Measurements from ENCODE around the gene ADGRA1.
A peak's percentile ranks its signal among the peaks of the same experiment; 100 is the strongest.

Gene ADGRA1, protein sequence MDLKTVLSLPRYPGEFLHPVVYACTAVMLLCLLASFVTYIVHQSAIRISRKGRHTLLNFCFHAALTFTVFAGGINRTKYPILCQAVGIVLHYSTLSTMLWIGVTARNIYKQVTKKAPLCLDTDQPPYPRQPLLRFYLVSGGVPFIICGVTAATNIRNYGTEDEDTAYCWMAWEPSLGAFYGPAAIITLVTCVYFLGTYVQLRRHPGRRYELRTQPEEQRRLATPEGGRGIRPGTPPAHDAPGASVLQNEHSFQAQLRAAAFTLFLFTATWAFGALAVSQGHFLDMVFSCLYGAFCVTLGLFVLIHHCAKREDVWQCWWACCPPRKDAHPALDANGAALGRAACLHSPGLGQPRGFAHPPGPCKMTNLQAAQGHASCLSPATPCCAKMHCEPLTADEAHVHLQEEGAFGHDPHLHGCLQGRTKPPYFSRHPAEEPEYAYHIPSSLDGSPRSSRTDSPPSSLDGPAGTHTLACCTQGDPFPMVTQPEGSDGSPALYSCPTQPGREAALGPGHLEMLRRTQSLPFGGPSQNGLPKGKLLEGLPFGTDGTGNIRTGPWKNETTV

DNA sequence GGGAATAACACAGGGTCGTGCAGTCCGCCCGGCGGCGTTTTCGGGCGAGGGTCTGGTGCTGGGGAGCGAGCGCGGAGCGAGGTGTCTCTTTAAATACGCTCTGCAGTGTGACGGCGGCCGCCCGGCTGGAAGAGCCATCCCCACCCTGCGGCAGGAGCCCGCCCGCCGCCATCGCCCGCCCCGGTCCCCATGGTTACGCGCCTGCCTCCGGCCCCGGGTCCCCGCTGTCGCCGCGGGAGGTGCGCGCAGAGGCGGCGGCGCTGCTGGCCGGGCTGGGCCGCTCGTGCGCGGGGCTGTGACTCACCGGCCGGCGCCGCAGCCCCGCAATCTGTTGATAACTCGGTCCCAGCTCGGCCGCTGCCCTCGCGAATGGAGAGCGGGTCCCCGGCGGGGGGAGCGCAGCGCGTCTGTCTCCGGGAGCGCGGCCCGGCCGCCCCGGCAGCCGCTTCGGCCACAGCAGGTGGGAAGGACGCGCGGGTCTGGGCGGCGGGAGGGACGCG, at the start of gene ADGRA1:
Gene ADGRA1, plus strand, starts transcription at position 246 of the 500 bp plus-strand sequence. CDS start 986 bp downstream, outside the sequence.
- H3K9ac ChIP-seq (ENCODE audit: low read depth, low read length) = no peak within 1 kb of the TSS
- peak within 1 kb of the TSS; percentile 58; the same call in 1 of the 2 replicates for H3K4me3 ChIP-seq (ENCODE audit: low read length)
- no peaks in the 10 kb centered on the region for H3K4me1 ChIP-seq (ENCODE audit: insufficient read depth, low read length)
- H3K27ac ChIP-seq (ENCODE audit: low read length) = no peak within 1 kb of the TSS
- H3K36me3 ChIP-seq (ENCODE audit: insufficient read depth, low read depth, low read length) = no peaks in the 10 kb centered on the region
- no peaks in the 10 kb centered on the region for H3K9me3 ChIP-seq (ENCODE audit: insufficient read depth, low read depth, low read length)
- H3K27me3 ChIP-seq (ENCODE audit: insufficient read depth, low read length) = peaks cover 67% of the 10 kb centered on the region

DNA sequence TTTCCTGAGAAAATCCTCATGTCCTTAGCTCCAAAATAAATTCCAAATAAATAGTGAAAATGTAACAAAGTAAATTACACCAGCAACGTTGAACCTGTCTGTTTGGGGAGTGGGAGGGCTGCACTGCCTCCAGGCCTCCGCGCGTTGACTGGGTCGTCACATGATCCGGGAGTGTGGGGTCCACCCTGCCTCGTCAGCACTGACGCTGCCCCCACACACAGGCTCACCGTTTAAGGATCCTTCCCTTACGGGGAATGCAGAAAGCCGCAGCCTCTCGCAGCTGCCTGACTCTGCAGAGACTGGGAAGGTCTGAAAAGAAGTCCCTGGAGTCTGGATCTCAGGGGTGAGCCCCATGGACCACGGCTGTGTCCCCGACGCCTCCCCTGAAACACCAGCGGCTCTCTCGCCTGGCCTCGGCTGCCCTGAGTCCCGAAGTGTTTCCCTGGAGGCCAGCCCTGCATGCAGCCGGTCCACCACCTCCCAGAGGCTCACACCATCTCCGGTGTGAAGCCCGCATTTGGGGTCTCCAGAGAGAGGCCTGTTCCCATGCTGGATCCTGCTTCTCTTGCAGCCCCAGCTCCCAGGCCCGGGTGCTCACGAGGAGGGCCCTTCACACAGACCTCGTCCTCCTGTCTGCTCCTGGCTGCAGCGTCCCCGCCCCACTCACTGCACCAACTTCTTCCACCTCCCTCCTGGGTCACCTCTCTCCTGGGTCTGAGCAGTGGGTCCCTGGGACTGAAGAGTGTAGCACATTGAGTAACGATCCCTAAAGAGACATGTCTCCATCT, 49.5 kb upstream of the ADGRA1 start:
- Histone ChIP-seq H3K27me3 (ENCODE audit: insufficient read depth, low read length) (no peaks in the 10 kb centered on the region), H3K27ac (ENCODE audit: low read length) (no peak overlapping the region), H3K36me3 (ENCODE audit: insufficient read depth, low read depth, low read length) (no peaks in the 10 kb centered on the region), H3K9ac (ENCODE audit: low read depth, low read length) (no peak overlapping the region), H3K4me3 (ENCODE audit: low read length) (no peak overlapping the region), H3K4me1 (ENCODE audit: insufficient read depth, low read length) (no peaks in the 10 kb centered on the region), H3K9me3 (ENCODE audit: insufficient read depth, low read depth, low read length) (no peaks in the 10 kb centered on the region)

DNA sequence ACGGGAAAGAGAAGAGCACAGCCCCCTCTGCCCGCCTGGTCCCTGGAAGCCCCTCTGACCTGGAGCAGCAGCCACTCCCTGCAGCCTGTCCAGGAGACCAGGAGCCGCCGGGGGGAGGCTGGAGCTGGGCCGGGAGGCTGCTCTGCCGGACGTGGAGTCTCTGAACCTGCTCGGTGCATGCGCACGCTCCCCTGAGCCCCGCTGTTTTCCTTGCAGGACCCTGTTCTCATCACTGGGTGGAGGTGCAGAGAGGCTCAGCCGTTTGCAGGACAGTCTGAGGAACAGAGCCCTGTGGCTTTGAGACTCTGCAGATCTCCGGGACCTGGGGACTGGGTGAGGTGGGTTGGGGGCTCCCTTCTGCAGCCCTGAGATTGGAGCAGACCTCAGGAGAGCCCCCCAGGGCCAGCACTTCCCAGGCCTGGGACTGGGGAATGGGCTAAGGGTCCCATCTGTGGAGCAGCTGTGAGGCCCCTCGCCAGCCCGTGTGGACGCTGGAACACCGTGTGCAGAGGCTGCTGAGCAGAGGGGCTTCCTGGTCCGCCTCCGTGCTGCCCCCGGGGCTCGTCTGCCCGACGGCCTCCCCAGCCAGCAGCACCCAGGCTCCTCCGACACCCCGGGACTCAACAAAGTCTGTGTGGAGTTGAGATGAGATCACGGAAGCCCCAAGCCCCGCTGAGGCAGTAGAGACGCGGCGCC, 48.5 kb upstream of the ADGRA1 start:
- Histone ChIP-seq H3K27ac (ENCODE audit: low read length) (no peak overlapping the region), H3K27me3 (ENCODE audit: insufficient read depth, low read length) (no peaks in the 10 kb centered on the region), H3K9me3 (ENCODE audit: insufficient read depth, low read depth, low read length) (no peaks in the 10 kb centered on the region), H3K9ac (ENCODE audit: low read depth, low read length) (no peak overlapping the region), H3K4me1 (ENCODE audit: insufficient read depth, low read length) (no peaks in the 10 kb centered on the region), H3K4me3 (ENCODE audit: low read length) (no peak overlapping the region), H3K36me3 (ENCODE audit: insufficient read depth, low read depth, low read length) (no peaks in the 10 kb centered on the region)

DNA sequence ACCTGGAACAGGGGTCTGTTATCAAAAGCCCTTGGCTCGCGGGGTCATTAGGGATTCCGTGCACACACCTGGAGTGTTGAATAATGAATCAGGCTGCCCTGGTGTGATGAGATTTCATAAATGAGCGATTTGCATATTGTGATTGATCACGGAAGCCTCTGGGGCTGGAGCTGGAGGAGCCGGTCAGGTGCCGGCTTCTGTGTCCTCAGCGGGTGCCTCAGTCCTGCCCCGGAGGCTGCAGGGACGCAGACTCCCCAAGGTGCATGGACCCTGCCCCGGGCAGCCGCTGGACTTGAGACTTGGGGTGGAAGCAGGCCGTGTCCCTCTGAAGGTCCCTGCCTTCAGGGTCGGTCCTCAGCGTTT, 47.9 kb upstream of the ADGRA1 start:
- H3K27me3 ChIP-seq (ENCODE audit: insufficient read depth, low read length) = no peaks in the 10 kb centered on the region
- no peak overlapping the region for H3K27ac ChIP-seq (ENCODE audit: low read length)

DNA sequence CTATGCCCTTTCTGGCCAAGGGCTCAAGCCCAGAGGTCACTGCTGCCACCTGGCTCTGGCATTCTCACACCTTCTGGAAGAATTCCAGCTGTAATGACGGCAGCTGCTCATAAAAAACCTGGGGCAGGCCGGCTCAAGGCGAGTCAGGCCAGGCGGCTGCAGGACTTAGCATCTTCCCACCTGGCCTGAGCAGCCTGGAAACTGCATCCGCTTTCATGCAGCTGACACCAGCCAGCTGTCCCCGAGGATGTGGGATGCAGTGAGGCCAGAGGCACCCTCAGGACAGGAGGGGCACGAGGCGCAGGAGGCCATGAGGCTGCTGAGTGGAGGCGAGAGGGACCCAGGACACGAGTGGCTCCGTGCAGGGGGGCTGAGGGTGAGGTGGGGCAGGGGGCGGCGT, 47.5 kb upstream of the ADGRA1 start:
- no peak overlapping the region for H3K27ac ChIP-seq (ENCODE audit: low read length)
- no peak overlapping the region for H3K9ac ChIP-seq (ENCODE audit: low read depth, low read length)
- H3K4me1 ChIP-seq (ENCODE audit: insufficient read depth, low read length) = no peaks in the 10 kb centered on the region
- H3K4me3 ChIP-seq (ENCODE audit: low read length) = no peak overlapping the region
- no peaks in the 10 kb centered on the region for H3K36me3 ChIP-seq (ENCODE audit: insufficient read depth, low read depth, low read length)
- no peaks in the 10 kb centered on the region for H3K9me3 ChIP-seq (ENCODE audit: insufficient read depth, low read depth, low read length)
- H3K27me3 ChIP-seq (ENCODE audit: insufficient read depth, low read length) = no peaks in the 10 kb centered on the region

More for the DNA sequence above, 47.9 kb upstream of the ADGRA1 start:
- Histone ChIP-seq H3K4me3 (ENCODE audit: low read length) (no peak overlapping the region), H3K9ac (ENCODE audit: low read depth, low read length) (no peak overlapping the region), H3K9me3 (ENCODE audit: insufficient read depth, low read depth, low read length) (no peaks in the 10 kb centered on the region), H3K4me1 (ENCODE audit: insufficient read depth, low read length) (no peaks in the 10 kb centered on the region), H3K36me3 (ENCODE audit: insufficient read depth, low read depth, low read length) (no peaks in the 10 kb centered on the region)

DNA sequence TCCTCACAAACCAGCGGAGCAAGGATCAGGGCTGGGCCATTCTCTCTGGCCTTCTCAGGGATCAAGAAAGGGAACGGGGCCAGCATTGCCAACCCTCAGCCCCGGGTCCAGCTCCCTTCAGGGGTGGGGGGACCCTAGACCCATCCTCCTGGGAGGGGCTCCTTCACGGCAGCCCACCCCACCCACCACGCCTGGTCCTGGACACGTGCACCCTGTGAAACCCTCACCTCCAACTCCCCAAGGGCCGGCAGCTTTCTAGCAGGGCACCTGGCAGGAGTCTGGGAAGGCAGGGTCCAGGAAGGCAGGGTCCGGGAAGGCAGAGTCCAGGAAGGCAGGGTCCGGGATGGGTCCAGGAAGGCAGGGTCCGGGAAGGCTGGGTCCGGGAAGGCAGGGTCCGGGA, 46.6 kb upstream of the ADGRA1 start:
- Histone ChIP-seq H3K27ac (ENCODE audit: low read length) (no peak overlapping the region), H3K27me3 (ENCODE audit: insufficient read depth, low read length) (no peaks in the 10 kb centered on the region)

DNA sequence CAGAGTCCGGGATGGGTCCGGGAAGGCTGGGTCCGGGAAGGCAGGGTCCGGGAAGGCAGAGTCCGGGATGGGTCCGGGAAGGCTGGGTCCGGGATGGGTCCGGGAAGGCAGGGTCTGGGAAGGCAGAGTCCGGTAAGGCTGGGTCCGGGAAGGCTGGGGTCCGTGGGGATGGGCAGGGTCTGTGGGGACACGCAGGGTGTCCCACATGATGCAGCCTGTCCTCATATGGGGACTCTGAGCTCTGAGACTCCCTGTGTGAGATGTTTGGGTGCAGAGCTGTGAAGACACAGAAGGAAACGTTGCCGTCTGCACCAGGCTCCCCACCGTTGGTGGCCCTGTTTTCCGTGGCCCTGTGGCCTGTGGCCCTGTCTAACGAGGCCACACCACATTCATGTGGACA, 45.7 kb upstream of the ADGRA1 start:
- Histone ChIP-seq H3K27ac (ENCODE audit: low read length) (no peak overlapping the region), H3K4me1 (ENCODE audit: insufficient read depth, low read length) (no peaks in the 10 kb centered on the region), H3K9me3 (ENCODE audit: insufficient read depth, low read depth, low read length) (no peaks in the 10 kb centered on the region), H3K27me3 (ENCODE audit: insufficient read depth, low read length) (no peaks in the 10 kb centered on the region), H3K4me3 (ENCODE audit: low read length) (no peak overlapping the region), H3K36me3 (ENCODE audit: insufficient read depth, low read depth, low read length) (no peaks in the 10 kb centered on the region), H3K9ac (ENCODE audit: low read depth, low read length) (no peak overlapping the region)

More for the DNA sequence above, 46.6 kb upstream of the ADGRA1 start:
- Histone ChIP-seq H3K4me3 (ENCODE audit: low read length) (no peak overlapping the region), H3K4me1 (ENCODE audit: insufficient read depth, low read length) (no peaks in the 10 kb centered on the region), H3K9ac (ENCODE audit: low read depth, low read length) (no peak overlapping the region), H3K36me3 (ENCODE audit: insufficient read depth, low read depth, low read length) (no peaks in the 10 kb centered on the region), H3K9me3 (ENCODE audit: insufficient read depth, low read depth, low read length) (no peaks in the 10 kb centered on the region)

DNA sequence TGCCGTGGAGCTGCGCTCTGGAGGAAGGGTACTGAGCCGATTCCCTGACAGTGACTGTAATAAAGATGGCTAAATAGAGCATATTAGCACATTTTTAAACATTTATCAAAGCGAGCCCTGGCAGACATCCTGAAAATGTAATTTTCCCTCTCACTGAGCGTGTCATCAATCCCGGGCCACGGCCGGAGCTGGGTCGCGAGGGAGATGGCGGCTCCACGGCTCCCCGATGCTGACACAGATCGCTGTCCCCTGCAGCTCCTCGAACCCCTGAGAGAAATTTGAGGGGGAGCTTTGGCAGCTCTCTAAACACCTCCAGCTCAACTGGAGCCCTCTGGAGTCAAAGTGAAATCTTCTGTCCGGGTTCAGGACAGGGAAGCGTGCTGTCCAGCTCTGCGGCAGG, 44.9 kb upstream of the ADGRA1 start:
- Histone ChIP-seq H3K9ac (ENCODE audit: low read depth, low read length) (no peak overlapping the region), H3K27me3 (ENCODE audit: insufficient read depth, low read length) (no peaks in the 10 kb centered on the region), H3K36me3 (ENCODE audit: insufficient read depth, low read depth, low read length) (no peaks in the 10 kb centered on the region), H3K4me1 (ENCODE audit: insufficient read depth, low read length) (no peaks in the 10 kb centered on the region), H3K27ac (ENCODE audit: low read length) (no peak overlapping the region), H3K4me3 (ENCODE audit: low read length) (no peak overlapping the region), H3K9me3 (ENCODE audit: insufficient read depth, low read depth, low read length) (no peaks in the 10 kb centered on the region)

DNA sequence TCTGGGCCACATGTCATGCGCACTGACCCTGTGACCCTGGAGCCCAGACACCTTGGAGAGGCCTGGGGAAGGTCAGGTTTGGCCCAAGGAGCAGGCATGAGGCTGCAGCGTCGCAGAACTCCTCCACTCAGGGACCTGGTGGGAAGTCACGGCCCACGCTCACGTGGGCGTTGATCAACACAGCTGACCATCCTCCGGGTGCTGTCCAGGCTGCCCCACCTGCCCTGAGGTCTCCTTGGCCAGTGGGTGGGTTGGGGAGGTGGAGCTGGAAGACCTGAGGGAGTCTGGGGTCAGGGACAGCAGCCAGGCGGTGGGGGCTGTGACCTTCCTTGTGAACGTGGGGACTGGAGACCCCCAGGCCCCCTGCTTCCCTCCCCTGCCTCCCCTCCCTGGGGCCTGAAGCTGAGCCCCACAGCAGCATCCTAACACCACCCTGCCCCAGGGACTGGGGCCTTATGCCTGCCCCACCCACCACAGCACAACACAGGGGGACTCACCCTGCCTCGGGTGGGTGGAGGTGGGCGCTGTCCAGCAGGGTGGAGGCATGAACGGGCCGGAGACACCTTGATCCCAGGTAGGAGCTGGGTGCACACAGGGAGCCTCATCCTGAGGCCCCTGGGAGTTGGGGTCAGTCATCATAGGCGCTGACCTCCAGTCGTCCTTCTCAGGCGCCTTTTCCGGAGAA, 44.0 kb upstream of the ADGRA1 start:
- Histone ChIP-seq H3K27ac (ENCODE audit: low read length) (no peak overlapping the region), H3K9me3 (ENCODE audit: insufficient read depth, low read depth, low read length) (no peaks in the 10 kb centered on the region), H3K36me3 (ENCODE audit: insufficient read depth, low read depth, low read length) (no peaks in the 10 kb centered on the region), H3K4me1 (ENCODE audit: insufficient read depth, low read length) (no peaks in the 10 kb centered on the region), H3K9ac (ENCODE audit: low read depth, low read length) (no peak overlapping the region), H3K27me3 (ENCODE audit: insufficient read depth, low read length) (no peaks in the 10 kb centered on the region), H3K4me3 (ENCODE audit: low read length) (no peak overlapping the region)

DNA sequence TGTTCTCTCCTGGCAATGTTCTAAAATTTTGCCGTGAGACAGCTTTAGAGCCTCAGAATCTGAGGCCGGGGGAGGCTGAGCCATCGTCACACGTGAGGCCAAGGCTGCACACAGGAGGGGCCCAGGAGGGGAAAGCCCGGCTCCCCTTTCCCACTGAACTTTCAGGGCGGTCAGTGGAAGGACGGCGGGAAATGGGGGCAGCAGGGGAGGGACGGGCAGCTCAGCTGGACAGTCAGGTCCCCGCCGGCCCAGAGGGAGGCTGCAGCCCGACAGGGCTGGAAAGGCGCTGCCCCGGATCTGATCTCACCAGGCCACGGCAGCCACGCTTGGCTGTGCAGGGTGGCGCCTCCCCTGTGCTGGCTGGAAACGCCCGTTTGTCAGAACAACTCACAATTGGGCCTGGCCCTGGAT, 43.3 kb upstream of the ADGRA1 start:
- Histone ChIP-seq H3K4me1 (ENCODE audit: insufficient read depth, low read length) (no peaks in the 10 kb centered on the region), H3K9me3 (ENCODE audit: insufficient read depth, low read depth, low read length) (no peaks in the 10 kb centered on the region), H3K4me3 (ENCODE audit: low read length) (no peak overlapping the region), H3K36me3 (ENCODE audit: insufficient read depth, low read depth, low read length) (no peaks in the 10 kb centered on the region), H3K27ac (ENCODE audit: low read length) (no peak overlapping the region), H3K27me3 (ENCODE audit: insufficient read depth, low read length) (no peaks in the 10 kb centered on the region), H3K9ac (ENCODE audit: low read depth, low read length) (no peak overlapping the region)

Data from iPS-20b (cell line).